ENCODE measurements around the gene C19orf73.
A peak's percentile ranks its signal among the peaks of the same experiment; 100 is the strongest.

C19orf73 gene

DNA sequence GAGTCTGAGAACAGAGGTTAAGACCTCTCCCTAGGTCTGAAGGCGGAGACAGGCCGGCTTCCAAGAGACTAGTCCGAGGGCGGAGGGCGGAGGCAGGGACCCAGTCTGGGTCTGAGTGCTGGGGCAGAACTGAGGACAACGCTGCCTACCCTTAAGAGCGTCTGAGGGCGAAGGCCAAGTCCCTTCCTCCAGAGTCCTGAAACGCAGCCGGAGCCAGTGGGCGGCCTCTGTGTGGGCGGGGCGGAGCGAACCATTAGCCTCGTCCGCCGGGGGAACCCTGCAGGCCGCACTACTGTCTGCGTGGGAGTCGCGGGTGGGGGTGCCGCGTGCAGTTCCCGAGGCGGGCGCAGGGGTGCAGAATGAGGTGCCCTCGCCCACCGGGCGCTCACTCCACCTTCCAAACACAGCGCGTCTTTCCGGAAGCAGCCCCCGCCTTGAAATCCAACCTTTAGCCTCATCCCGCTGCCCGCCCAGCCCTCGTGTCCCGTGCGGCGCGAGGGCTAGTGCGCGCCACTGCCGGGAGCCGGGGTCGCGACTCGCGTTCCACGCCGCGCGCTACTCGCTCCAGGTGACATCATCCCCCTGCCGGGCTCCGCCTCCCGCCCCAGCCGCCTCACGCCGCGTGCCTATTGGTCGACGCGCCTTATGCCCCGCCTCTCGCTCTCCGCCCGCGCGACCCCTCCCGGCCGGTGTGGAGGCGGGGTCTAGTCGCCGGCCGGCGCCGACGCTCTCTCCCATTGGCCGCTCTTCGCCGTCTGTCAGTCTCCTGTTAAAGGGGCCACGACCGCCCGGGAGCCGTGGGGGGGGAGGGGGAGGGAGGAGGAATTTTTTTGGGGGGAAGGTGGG lies at the start of gene C19orf73:
Gene C19orf73, minus strand, starts transcription at position 579 of the 846 bp plus-strand sequence. Its CDS starts 121 bp downstream, at position 458.
- DNase-seq (ENCODE audit: low read depth): peak; percentile 91

GRCh38 chr19:49168421-49168820 lies 49.5 kb upstream of the C19orf73 start:
- DNase-seq (ENCODE audit: low read depth): no peak

DNA sequence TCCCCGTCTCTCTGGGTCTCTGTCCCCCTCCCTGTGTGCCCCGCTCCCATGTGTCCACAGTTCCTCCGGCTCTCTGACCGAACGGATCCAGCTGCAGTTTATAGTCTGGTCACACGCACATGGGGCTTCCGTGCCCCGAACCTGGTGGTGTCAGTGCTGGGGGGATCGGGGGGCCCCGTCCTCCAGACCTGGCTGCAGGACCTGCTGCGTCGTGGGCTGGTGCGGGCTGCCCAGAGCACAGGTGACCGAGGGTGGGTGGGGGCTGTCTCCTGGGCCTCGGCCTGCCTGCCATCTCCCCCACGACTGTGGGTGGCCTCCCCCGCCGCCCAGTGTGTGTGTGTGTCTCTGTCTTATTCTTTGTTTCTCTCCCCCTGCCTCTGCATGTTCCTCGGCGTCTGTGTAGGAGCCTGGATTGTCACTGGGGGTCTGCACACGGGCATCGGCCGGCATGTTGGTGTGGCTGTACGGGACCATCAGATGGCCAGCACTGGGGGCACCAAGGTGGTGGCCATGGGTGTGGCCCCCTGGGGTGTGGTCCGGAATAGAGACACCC lies 49.0 kb upstream of the C19orf73 start:
- no peak for DNase-seq (ENCODE audit: low read depth)

- DNase-seq (ENCODE audit: low read depth): no peak
These were observed 46.9 kb upstream of the C19orf73 start for GRCh38 chr19:49165865-49166301.

- DNase-seq (ENCODE audit: low read depth): no peak
These were observed 46.3 kb upstream of the C19orf73 start for GRCh38 chr19:49165111-49165750.

DNA sequence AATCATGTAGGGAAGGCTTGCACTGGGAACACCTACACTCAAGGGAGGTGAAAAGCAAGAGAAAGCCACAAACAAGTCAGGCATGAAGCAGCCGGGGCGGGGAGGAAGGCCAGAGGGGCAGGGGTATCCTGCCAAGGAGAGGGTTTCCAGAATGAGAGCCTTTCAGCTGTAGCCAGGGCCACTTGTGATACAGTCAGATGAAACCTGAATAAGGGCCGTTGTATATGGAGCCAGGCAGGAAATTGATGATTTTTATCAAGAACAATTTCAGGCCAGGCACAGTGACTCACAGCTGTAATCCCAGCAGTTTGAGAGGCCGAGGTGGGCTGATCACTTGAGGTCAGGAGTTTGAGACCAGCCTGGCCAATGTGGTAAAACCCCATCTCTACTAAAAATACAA lies 43.0 kb upstream of the C19orf73 start:
- DNase-seq (ENCODE audit: low read depth): no peak

GRCh38 chr19:49160450-49161189 lies 41.7 kb upstream of the C19orf73 start:
- DNase-seq (ENCODE audit: low read depth): no peak

DNA sequence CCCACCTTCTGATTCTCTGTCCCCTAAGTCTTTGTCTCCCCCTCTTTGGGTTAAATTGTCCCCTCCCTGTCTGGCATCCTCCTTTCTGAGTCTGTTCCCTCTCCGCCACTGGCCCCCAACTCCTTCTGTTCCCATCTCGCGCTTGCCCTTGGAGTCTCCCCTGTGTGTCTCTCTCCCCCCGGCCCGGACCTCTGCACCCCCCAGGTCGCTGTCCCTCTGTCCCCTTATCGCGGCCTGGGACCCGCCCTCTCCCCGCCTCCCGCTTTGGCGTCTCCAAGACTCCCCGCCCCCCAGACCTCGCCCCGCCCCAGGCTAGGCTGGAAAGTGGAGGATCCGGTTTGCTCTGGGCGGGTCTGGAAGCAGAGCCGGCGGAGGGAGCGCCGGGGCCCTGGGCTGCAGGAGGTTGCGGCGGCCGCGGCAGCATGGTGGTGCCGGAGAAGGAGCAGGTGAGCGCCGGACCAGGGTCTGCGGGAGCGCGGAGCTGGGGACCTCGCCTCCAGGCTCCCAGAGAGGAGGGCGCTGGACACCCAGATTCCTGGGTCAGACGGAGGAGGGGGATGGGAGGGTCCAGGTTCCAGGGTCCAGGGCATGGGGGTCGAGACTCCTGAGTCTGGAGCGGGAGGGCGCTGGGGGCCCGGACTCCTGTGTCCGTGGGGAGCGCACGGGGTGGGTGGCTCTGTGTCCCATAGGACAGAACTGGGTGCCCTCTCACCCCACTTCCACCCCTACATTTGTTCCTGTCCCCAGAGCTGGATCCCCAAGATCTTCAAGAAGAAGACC lies 38.7 kb upstream of the C19orf73 start, which contains the start of gene TRPM4:
Gene TRPM4, plus strand, starts transcription at position 348 of the 780 bp plus-strand sequence. Its CDS starts 75 bp downstream, at position 423.
- peak; percentile 44 for DNase-seq (ENCODE audit: low read depth)

- no peak for DNase-seq (ENCODE audit: low read depth)
These were observed 36.9 kb upstream of the C19orf73 start for GRCh38 chr19:49155820-49156346.

- no peak for DNase-seq (ENCODE audit: low read depth)
These were observed 36.3 kb upstream of the C19orf73 start, which contains the start of gene HRC for GRCh38 chr19:49155005-49155819. HRC (minus strand) TSS chr19:49155396; CDS start chr19:49155237, 159 bp downstream.

DNA sequence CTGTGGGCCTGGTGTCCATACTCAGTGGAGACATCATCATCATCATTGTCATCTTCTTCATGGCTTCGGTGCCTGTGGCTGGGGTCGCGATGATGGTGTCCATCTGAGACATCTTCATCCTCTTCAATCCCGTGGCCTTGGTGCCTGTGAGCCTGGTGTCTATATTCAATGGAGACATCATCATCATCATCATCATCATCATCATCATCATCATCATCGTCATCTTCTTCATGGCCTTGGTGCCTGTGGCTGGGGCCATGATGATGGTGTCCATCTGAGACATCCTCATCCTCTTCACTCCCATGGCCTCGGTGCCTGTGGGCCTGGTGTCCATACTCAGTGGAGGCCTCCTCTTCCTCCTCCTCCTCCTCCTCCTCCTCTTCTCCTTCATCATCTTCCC lies 35.3 kb upstream of the C19orf73 start:
- no peak for DNase-seq (ENCODE audit: low read depth)

- no peak for DNase-seq (ENCODE audit: low read depth)
These were observed 34.3 kb upstream of the C19orf73 start for GRCh38 chr19:49153167-49153809.

DNA sequence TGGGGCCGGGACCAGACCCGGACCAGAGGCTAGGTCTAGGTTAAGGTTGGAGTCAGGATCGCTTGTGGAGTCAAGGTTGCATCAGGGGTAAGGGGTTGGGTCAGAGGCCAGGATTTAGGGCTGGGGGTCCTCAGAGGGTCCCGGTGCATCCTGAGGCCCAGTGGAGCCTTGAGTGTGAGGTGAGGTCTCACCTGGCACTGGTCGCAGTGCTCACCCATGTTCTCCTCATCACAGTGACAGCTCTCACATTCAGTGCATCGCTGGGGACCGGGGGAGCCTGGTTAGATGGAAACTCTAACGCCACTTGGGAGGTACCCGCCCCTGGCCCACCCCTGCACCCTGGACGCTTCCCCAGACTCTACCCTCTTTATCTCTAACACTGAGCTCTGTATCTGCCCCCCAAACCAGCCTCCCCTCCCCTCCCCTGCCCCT lies 33.2 kb upstream of the C19orf73 start:
- no peak for DNase-seq (ENCODE audit: low read depth)

GRCh38 chr19:49151267-49152118 lies 32.5 kb upstream of the C19orf73 start:
- DNase-seq (ENCODE audit: low read depth): no peak

- no peak for DNase-seq (ENCODE audit: low read depth)
These were observed 32.0 kb upstream of the C19orf73 start for GRCh38 chr19:49150944-49151243.

DNA sequence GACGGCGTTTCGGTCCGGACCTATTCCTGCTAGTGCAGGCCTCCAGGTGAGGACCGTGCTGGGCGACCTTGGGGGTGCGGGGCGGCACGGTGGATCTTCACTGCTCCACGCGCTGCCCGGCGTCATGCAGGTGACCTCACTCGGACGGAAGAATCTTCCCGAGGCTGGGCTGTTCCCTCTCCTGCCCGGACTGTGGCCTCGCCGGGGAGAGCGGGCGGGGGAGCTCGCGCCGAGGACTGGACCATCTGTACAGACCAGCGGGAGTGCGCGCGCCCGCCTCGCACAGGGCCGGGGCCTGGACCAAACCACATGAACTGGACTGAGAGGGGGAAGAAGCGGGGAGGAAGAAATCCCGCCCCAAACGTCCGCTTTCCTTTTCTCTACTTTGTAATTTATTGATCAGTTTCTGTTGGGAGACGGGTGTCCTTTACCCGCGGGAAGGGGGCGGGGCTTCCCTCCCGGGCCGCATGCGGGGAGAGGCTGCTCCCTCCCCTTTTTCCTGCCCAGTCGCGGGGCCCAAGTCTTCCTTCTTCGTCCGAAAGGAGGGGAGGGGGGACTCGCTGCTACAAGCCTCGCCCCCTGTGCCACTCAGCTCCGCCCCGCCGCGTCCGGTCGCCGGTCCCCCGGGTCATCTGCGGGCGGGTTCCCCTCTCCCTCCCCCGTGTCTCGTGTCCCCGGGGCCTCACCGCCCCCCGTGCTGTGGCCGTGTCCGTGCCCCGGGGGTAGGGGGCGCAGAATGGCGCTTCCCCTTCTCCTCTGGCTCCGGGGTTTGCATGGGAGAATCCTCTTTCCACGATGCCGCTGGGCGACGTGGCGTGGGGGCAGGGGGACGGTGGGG lies 31.4 kb upstream of the C19orf73 start:
- DNase-seq (ENCODE audit: low read depth): no peak

GRCh38 chr19:49149652-49150105 lies 30.7 kb upstream of the C19orf73 start:
- no peak for DNase-seq (ENCODE audit: low read depth)
